ENCODE data around the gene ASB11.

The ASB11 gene

GRCh38 chrX:15336023-15336413 is 20.6 kb upstream of the ASB11 start:
- peak overlapping the region; percentile 79 for H3K4me2 ChIP-seq
- no peak for TF ChIP-seq Cebpa-rat (IDR thresholded peaks at IDR 0.05)
- peak overlapping the region; percentile 79 for H3K4me3 ChIP-seq
- H3K9ac ChIP-seq, result no peak overlapping the region
- H3K36me3 ChIP-seq, result peaks cover 9% of the 10 kb centered on the region
- H3K27ac ChIP-seq, result no peak overlapping the region
- H4K20me1 ChIP-seq, result peaks cover 26% of the 10 kb centered on the region
- no peaks in the 10 kb centered on the region for H3K9me3 ChIP-seq
- H3K27me3 ChIP-seq, result peaks cover 89% of the 10 kb centered on the region
- H3K4me1 ChIP-seq, result peaks cover 6% of the 10 kb centered on the region

- H3K9me3 ChIP-seq, result no peaks in the 10 kb centered on the region
- H3K27me3 ChIP-seq, result peaks cover 89% of the 10 kb centered on the region
- TF ChIP-seq Cebpa-rat (IDR thresholded peaks at IDR 0.05), result no peak
- H3K27ac ChIP-seq, result peak within 1 kb of the TSS; percentile 62; the same call in 1 of the 2 replicates
- H3K9ac ChIP-seq, result peak within 1 kb of the TSS; percentile 79
- peaks cover 29% of the 10 kb centered on the region for H4K20me1 ChIP-seq
- peak within 1 kb of the TSS; percentile 79 for H3K4me3 ChIP-seq
- peak within 1 kb of the TSS; percentile 79 for H3K4me2 ChIP-seq
- H3K36me3 ChIP-seq, result peaks cover 9% of the 10 kb centered on the region
- peaks cover 6% of the 10 kb centered on the region for H3K4me1 ChIP-seq
These were observed 19.9 kb upstream of the ASB11 start, which contains the start of gene PIGA for GRCh38 chrX:15335135-15336022. Gene PIGA, minus strand, starts transcription at chrX:15335523. Its CDS starts 3,593 bp downstream, at chrX:15331930.

GRCh38 chrX:15334561-15334960 is 19.1 kb upstream of the ASB11 start:
- Histone ChIP-seq H3K4me3 (peak overlapping the region; percentile 79), H3K9ac (peak overlapping the region; percentile 79), H3K27me3 (peaks cover 88% of the 10 kb centered on the region), H3K9me3 (no peaks in the 10 kb centered on the region), H4K20me1 (peaks cover 29% of the 10 kb centered on the region), H3K36me3 (peaks cover 9% of the 10 kb centered on the region), H3K4me1 (peaks cover 6% of the 10 kb centered on the region), H3K4me2 (peak overlapping the region; percentile 59), H3K27ac (no peak overlapping the region)
- no peak for TF ChIP-seq Cebpa-rat (IDR thresholded peaks at IDR 0.05)

GRCh38 chrX:15328821-15329220 is 13.4 kb upstream of the ASB11 start:
- Histone ChIP-seq H3K4me1 (no peaks in the 10 kb centered on the region), H3K4me2 (no peak overlapping the region)
- TF ChIP-seq Cebpa-rat (IDR thresholded peaks at IDR 0.05), result no peak

GRCh38 chrX:15328131-15328530 is 12.7 kb upstream of the ASB11 start:
- Histone ChIP-seq H3K27me3 (peaks cover 89% of the 10 kb centered on the region), H3K36me3 (peaks cover 20% of the 10 kb centered on the region), H3K4me2 (no peak overlapping the region), H3K9ac (no peak overlapping the region), H3K27ac (no peak overlapping the region), H3K4me1 (no peaks in the 10 kb centered on the region), H4K20me1 (peaks cover 32% of the 10 kb centered on the region), H3K4me3 (no peak overlapping the region), H3K9me3 (no peaks in the 10 kb centered on the region)
- TF ChIP-seq Cebpa-rat (IDR thresholded peaks at IDR 0.05), result no peak

More at GRCh38 chrX:15328821-15329220, 13.4 kb upstream of the ASB11 start:
- H3K9me3 ChIP-seq, result no peaks in the 10 kb centered on the region
- H4K20me1 ChIP-seq, result peaks cover 36% of the 10 kb centered on the region
- H3K36me3 ChIP-seq, result peaks cover 17% of the 10 kb centered on the region
- peaks cover 89% of the 10 kb centered on the region for H3K27me3 ChIP-seq
- no peak overlapping the region for H3K4me3 ChIP-seq
- no peak overlapping the region for H3K27ac ChIP-seq
- no peak overlapping the region for H3K9ac ChIP-seq

GRCh38 chrX:15322472-15322871 is 7.0 kb upstream of the ASB11 start:
- Histone ChIP-seq H3K27me3 (peaks cover 83% of the 10 kb centered on the region), H4K20me1 (peaks cover 17% of the 10 kb centered on the region; the same call in 1 of the 2 replicates), H3K9me3 (no peaks in the 10 kb centered on the region), H3K9ac (no peak overlapping the region), H3K4me1 (no peaks in the 10 kb centered on the region), H3K4me3 (no peak overlapping the region), H3K4me2 (no peak overlapping the region), H3K27ac (no peak overlapping the region), H3K36me3 (peaks cover 24% of the 10 kb centered on the region)
- no peak for TF ChIP-seq Cebpa-rat (IDR thresholded peaks at IDR 0.05)

- no peak for TF ChIP-seq Cebpa-rat (IDR thresholded peaks at IDR 0.05)
- peaks cover 24% of the 10 kb centered on the region for H3K36me3 ChIP-seq
- H3K4me1 ChIP-seq, result no peaks in the 10 kb centered on the region
- H3K4me3 ChIP-seq, result no peak overlapping the region
- H3K9me3 ChIP-seq, result no peaks in the 10 kb centered on the region
- H4K20me1 ChIP-seq, result peaks cover 17% of the 10 kb centered on the region; the same call in 1 of the 2 replicates
- no peak overlapping the region for H3K9ac ChIP-seq
- no peak overlapping the region for H3K27ac ChIP-seq
- H3K4me2 ChIP-seq, result no peak overlapping the region
- H3K27me3 ChIP-seq, result peaks cover 86% of the 10 kb centered on the region
These were observed 6.6 kb upstream of the ASB11 start for GRCh38 chrX:15322072-15322471.

- peaks cover 17% of the 10 kb centered on the region; the same call in 1 of the 2 replicates for H4K20me1 ChIP-seq
- H3K9me3 ChIP-seq, result no peaks in the 10 kb centered on the region
- H3K27ac ChIP-seq, result no peak overlapping the region
- no peaks in the 10 kb centered on the region for H3K4me1 ChIP-seq
- no peak overlapping the region for H3K9ac ChIP-seq
- H3K36me3 ChIP-seq, result peaks cover 24% of the 10 kb centered on the region
- no peak overlapping the region for H3K4me3 ChIP-seq
- H3K27me3 ChIP-seq, result peaks cover 87% of the 10 kb centered on the region
- H3K4me2 ChIP-seq, result no peak overlapping the region
- no peak for TF ChIP-seq Cebpa-rat (IDR thresholded peaks at IDR 0.05)
These were observed 6.0 kb upstream of the ASB11 start for GRCh38 chrX:15321447-15321846.

GRCh38 chrX:15320297-15320696 is 4.9 kb upstream of the ASB11 start:
- Histone ChIP-seq H4K20me1 (peaks cover 17% of the 10 kb centered on the region; the same call in 1 of the 2 replicates), H3K4me3 (no peak overlapping the region), H3K4me1 (no peaks in the 10 kb centered on the region), H3K9ac (no peak overlapping the region), H3K27me3 (peaks cover 85% of the 10 kb centered on the region), H3K36me3 (peaks cover 19% of the 10 kb centered on the region), H3K9me3 (no peaks in the 10 kb centered on the region), H3K27ac (no peak overlapping the region), H3K4me2 (no peak overlapping the region)
- no peak for TF ChIP-seq Cebpa-rat (IDR thresholded peaks at IDR 0.05)

- no peak overlapping the region for H3K4me3 ChIP-seq
- peaks cover 85% of the 10 kb centered on the region for H3K27me3 ChIP-seq
- H4K20me1 ChIP-seq, result peaks cover 9% of the 10 kb centered on the region; the same call in 1 of the 2 replicates
- peaks cover 15% of the 10 kb centered on the region for H3K36me3 ChIP-seq
- no peak overlapping the region for H3K27ac ChIP-seq
- H3K4me1 ChIP-seq, result no peaks in the 10 kb centered on the region
- no peaks in the 10 kb centered on the region for H3K9me3 ChIP-seq
- H3K9ac ChIP-seq, result no peak overlapping the region
- TF ChIP-seq Cebpa-rat (IDR thresholded peaks at IDR 0.05), result no peak
- H3K4me2 ChIP-seq, result no peak overlapping the region
These were observed 3.6 kb upstream of the ASB11 start for GRCh38 chrX:15319075-15319474.

All from BLaER1 (cell line).